Kidney capillary endothelial cell (primary cell): Measurements from ENCODE around the gene AIPL1.
A peak's percentile ranks its signal among the peaks of the same experiment; 100 is the strongest.

Experiments
- DNase-seq: peaks from one replicate; pipeline ENCODE4 v3.0.0-alpha.2; 2018; ENCODE audit warnings: low spot score

AIPL1 gene

DNA sequence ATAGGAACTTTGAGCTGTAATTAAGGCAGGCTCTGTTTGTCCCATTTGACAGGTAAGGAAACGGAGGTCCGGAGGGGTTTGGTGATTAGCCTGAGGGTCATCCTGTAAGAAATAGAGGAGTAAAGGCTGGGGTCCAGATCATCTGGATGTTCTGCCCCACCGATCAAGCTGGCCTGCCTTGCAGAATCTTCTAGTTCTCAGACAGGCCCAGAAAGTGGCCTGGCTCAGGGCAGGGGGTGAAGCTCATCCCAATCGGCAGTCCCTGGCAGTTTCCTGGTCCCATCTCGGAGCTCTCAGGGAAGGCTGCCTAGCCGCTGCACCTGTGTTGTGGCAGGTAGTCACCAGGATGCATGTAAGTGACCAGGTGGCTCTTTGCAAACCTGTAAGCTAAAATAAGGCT lies 13.6 kb upstream of the AIPL1 start:
- DNase-seq: no peak

DNA sequence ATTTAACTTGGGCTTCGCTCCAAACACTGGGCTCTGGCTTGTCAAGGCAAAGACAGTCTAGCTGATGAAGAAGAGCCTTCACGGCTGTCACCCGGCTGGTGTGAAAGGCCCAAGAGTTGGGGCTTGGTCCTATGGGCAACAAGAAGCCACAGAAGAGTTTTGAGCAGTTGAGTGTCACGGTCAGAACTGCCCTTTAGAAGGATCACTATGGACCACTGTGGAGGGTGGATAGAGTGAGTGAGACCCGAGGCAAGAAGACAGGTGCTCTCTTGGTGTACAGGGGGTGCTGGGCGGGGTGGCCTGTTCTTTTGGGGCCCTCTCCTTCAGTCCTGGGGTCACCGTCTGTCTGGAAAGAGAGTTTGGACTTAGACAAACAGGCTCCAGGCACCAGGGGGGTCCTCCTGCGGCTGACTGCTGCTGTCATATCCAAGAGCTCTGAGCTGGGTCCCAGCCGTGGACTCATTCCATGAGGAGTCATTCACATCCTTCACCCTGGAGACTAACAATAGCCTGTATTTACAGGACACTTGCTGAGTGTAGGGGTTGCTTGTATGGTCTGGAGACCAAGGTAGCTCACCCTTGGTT lies 11.7 kb upstream of the AIPL1 start:
- DNase-seq: no peak

DNA sequence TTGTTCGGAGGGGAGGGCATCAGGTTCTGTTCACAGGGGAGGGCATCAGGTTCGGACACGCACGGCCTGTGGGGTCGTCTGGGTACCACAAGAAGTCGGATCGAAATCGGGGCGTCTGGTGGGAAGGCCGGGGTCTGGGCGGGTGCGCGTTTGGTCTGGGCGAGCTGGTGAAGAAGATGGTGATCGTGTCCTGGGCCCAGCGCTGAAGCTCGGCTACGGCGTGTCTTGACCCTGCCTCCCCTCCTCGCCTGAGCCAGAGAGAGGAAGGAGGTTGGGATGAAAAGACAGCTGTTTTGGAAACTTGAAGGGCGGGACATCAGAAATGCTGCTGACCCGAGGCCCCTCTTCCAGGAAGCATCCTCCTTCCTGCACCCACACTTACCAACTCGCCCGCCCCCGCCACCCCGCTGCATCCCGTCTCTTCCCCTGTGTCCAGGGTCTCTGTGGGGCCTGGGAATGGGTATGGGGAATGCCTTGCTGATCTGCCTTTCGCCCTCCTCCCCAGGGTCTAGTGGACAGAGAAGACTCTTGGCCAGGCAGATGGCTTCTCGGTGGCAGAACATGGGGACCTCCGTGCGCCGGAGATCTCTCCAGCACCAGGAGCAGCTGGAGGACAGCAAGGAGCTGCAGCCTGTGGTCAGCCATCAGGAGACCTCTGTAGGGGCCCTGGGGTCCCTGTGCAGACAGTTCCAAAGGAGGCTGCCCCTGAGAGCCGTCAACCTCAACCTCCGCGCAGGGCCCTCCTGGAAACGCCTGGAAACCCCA lies 9.8 kb upstream of the AIPL1 start:
- DNase-seq: no peak

DNA sequence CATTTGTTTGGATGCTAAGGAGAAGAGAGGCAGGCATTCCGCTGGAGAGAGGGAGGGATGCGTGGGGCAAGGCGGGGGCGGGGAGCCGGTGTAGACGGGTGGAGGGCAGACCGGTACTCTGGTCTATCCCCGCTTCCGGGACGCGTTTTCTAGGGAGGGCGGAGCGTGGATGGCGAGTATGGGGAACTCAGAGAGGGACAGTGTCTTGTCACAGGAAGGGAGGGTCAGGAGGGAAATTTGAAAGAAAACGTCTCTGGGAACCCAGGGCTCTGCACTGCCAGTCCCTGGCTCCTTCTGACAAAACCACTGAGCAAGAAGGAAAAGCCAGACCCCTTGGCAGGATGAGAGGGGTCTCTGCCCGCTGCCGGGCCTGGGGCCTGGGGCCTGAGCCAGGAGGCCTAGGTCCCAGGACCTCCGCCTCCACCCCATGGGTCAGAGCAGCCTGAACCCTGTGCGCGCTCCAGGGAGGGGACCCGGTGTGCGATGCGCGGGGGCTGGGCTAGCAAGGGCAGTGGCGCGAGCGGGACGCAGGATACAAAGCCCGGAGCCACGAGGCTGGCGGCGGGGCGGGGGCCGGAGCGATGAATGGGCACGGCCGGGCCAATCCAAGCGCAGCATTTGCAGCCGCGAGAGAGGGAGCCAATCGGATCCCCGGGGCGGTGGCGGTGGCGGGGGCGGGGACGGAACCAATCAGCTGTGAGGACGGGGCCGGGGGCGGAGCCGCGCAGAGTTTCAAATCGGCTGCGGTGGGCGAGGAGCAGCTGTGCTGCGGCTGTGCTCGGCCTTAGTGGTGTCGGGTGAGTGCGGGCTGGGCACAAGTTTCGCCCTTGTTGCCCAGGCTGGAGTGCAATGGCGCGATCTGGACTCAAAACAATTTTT lies 9.0 kb upstream of the AIPL1 start, which contains the start of gene PIMREG:
Gene PIMREG, plus strand, starts transcription at position 764 of the 879 bp plus-strand sequence. CDS start 656 bp downstream, outside the sequence.
- peak; percentile 94 for DNase-seq

DNA sequence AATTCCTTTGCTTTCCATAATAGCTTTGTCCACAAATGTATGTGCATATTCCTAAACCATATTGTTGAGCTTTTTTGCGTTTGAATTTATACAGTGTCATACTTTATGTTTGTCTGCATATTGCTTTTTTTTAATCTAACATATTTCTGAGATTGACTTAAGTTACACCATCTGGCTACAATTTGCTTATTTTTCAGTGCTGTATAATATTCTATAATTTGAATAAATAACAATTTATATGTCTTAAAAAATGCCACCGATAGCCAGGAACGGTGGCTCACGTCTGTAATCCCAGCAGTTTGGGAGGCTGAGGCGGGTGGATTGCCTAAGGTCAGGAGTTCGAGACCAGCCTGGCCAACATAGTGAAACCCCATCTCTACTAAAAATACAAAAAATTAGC lies 7.9 kb upstream of the AIPL1 start:
- DNase-seq: no peak

DNA sequence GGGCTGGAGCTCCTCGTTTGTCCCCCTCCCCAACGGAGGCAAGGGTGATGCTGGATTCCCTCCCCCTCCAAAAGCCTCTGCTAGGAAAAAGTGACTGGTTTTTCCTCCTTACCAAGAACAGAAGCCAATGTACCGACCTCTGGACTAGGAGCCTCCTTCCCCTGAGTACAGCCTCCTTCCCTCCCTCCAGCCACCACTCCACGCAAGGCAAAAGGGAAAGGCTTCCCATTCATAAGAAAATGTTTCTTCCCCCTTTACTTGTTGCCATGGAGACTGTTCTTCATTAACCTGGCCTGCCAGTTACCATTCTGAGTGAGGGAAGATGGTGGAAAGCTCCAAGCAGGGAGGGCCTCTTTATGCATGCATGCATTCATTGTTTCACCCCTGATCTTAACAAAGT lies 5.0 kb upstream of the AIPL1 start:
- no peak for DNase-seq

DNA sequence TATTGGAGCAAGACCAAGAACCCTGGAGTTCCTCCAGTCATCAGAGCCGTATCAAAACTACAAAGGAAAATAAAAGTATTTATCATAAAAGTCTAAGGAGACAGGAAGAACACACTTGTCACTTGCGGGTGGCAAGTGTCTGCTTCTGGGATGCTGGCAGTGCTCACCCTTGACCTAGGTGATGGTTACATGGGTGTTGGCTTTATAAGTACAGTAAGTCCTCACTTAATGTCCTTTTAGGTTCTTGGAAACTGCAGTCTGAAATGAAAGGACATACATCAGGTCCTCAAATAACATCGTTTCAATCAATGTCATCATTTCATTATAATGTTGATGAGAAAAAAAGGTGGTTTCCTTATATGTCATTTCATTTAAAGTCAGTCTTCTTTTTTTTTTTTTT lies 3.0 kb upstream of the AIPL1 start:
- no peak for DNase-seq

DNA sequence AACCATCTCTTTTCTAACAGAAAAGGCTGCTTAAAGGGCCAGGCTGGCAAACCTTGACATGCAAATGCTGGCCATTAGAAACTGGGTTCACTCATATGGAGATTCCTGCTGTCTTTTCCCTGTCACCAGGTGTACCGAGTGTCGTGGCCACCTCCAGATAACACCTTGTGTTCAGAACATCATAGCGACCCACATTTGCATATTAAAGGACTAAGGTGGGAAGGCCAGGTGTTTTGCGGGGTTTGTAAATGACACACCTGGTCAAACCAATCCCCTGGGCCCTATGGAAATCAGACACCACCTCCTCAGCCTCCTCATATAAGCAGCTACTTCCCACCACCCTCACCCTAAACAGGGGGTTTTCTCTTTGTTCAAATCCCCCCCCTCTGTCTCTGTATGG lies 2.5 kb upstream of the AIPL1 start:
- no peak for DNase-seq

DNA sequence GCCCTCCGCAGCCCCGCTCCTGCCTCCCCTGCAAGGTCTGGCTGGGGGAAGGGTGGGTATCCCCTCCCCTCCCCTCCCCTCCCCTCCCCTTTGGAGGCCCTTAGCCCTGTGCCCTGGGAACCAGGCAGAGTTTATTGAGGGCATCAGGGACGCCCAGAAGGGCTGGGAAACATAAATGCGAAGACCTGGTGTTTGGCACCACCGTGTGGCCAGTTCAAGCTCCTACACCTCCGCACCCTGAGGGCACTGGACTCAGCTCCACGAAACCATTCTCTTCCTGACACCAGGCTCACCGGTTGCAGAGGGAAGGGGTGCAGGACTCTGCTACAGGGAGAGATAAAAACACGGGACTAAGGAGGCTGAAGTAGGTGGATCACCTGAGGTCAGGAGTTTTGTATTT lies 1.0 kb upstream of the AIPL1 start:
- DNase-seq: peak; percentile 61

DNA sequence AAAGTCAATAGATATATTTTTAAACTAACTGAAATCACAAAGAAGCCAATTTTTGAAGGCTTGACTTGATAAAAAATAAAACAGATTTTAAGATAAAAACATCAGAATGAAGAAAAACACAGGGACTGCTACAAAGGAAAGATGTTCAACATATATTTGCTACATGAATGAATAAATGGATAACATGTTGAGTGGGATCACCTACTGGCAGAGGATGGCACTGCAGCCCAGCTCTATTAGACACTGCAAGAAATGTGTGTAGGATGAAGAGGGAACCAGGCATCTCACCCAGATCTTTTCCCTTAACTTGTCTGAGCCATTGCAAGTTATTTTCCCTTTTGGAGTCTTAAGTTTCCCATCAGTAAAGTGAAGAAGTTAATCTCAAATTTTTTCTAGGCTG lies 4.2 kb downstream of the AIPL1 start:
- no peak for DNase-seq

DNA sequence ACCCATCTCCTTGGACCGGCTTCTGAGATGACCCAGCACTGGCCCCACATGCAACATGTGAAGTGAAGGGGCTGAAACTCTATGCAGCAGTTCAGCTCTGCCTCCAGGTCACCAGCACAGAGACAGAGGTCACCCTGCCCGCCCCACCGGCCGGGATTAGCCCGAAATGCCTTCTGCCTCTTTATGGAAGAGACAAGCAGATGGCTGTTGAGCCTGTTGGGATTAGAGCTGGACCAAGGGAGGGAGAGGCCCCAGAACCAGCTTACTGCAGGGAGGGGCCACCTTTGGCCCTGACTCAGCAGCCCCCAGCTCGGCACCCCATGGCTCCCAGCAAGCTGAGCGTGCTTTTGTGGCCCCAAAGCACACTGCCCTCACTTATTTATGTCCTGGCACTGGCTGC lies 5.7 kb downstream of the AIPL1 start:
- DNase-seq: no peak

DNA sequence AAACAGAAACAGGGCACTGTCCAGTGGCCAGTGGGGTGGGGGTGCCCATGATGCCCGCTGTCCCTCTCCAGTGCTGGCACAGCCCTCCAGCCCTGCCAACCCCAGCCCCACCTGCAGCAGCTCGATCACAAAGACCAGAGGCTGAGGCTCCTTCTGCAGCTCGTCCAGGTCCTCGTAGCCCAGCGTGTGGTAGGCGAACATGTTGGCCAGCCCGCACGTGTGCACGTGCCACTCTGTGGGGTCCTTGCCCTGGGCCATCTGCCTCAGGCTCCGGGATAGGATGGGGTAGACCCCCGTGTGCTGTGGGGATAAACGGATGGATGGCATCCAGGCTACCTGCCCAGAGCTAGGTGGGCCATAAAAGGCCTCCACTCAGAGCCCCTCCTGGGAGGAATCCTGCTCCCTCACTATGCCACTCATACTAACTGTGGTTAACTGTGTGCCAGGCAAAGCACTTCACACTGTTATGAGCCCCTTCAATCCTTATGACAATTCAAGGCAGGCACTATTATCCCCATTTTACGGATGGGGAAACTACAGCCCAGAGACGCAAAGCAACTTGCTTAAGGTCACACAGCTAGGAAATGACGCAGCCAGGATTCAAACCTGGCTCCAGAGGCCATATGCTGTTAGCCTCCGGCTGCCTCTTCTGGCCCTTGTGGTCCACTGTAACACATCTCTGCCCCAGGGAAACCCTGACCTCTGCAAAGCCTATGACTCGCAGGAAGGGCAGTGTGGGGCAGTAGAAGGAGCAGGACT lies 6.5 kb downstream of the AIPL1 start:
- DNase-seq: no peak

DNA sequence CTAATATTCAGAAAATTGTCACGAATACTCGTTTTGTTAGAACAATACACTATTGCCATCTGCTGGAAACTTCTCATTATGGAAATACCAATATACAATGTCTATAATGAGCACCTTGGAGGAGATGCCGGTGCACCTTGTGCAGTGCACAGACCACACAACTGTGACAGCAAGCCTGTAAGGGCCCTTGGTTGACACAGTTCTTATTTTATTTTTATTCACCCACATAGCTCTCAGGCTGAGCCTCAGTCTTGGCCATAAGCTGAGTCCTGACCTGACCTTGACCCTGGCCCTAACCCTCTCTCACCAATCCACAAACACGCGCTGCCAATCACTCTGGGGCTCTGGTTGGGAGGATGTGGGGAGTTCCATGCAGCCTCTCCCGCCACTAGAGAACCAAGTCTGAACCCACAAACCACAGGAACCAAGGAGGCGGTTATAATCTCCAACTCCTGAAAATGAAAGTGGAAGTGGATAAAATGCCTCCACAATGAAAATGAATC lies 7.6 kb downstream of the AIPL1 start:
- no peak for DNase-seq

DNA sequence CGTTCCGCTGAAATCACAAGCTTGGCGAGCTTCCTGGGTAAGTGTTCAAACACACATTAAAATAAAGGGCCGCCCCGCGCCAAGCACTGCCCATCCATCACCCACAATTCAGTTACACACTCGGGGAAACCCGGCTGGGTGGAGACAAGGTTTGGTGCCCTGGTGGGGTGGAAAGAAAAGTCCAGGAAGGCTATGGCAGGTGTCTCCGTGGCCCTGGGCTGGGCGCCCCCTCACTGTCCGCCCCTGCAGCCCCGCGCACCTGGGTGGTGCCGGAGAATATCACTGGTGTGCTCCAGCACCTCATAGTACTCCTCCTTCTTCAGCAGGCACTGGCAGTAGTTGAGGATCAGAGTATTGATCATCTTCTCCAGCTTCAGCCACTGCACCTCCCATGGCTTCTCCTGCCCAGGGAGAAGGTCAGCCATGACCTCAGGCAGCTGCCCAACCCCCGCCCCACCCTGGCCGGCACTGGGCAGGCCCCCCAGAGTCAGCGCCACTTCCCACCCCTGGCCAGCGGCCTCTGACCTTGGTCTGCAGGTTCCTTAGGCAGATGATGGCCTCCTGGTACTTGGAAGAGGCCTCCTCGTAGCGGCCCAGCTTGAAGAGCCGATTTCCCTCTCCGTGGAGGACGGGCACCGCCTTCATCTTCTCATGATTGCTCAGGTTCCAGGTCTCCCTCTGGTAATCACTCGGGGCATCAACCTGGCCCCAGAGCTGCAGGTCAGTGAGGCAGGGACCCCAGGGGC lies 8.4 kb downstream of the AIPL1 start:
- DNase-seq: no peak

DNA sequence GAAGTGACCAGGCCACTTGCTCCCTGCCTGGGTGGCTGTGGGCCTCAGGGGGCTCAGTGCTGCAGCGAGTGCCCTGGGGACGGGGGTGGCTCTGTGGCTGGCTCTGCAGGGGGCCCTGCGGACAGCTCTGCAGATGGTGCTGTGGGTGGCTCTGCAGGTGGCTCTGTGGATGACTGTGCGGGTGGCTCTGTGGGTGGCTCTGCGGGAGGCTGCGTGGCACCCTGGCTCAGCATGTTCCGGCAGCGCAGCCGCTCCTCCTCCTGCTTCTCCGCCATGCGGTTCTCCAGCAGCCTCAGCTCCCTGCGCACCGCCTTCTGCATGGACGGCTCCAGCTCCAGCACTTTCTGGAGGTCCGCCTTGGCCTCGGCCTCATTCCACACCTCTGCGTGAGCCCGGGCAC lies 9.5 kb downstream of the AIPL1 start:
- DNase-seq: no peak

DNA sequence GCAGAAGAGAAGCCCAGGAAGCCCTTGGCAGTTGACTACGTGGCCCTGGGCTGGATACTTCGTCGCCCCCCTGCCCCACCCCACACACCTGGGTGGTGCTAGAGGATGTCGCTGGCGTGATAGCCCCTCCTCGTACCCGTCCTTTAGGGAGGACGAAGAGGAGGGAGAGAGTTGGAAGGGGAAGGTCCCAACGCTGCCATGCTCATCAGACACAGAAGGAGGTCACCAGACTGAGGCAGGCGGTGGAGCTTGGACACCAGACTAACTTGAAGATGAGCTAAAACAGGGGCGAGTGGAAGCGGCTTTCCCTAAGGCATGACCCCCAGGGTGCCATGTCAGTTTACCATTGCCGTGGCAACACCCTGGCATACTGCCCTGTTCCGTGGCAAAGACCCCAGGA lies 11.0 kb downstream of the AIPL1 start:
- no peak for DNase-seq

DNA sequence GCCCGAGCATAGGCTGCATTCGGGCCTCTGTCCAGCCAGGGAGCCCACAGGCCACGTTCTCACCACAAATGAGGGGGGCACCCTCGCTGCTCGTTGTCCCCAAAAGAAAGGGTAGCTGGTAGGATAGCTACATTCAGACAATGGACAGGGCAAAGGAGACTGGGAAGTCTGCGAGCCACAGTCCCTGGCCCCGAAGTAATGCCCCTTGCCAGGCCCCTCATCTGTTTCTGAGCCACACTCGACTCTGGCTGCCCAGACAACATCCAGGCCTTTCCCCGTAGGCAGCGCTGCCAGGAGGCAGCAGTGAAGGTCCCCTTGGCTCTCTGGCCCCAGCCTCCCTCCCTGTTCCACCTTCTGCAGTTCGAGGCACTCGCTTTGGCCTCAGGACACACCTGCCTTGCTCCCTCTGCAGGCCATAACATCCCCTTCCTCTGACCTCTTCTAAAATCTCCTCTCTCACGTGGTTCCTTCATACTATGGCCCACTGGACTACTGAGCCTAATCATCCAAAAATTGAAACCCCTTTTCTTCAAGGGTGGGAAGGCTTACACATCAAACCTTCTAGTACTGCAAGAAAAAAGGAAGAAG lies 12.2 kb downstream of the AIPL1 start:
- no peak for DNase-seq

DNA sequence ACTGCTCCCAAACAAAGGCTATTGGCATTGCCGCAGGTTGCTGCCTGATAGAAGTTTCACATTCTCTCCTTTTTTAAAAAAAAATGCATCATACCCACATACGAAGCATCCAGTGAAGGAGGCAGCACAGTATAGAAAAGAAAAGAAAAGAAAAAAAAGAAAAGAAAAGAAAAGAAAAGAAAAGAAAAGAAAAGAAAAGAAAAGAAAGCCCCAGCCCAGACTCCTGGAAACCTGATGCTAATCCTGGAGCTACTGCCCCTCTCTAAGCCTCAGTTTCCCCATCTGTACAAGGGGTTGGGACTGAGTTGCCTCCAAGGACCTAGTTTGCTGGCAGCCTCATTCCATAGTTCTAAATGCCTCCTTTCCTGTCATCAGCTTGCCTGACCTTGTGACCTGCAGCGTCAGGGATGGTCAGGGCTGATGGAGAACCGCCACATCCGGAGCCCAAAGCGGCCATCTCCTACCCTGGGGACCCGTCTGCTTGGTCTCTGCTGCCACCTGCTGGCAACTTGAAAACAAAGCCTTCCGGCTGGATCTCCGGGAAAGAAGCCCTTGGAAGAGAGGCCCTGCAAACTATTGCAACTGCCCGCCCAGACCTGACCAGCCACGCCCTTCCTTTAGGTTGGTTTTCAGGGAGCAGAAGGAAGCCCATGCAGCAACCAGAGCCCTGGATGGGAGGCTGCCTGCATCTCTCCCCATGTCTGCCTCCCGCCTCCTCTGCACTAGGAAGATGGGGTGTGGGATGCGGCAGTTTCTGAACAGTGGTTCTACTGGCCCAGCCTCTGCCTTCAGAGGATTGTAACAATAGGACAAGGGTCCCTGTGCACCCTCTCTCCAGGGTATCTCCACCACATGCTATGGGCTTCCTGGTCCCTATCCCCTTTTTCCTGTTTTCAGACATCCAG lies 13.0 kb downstream of the AIPL1 start:
- DNase-seq: peak; percentile 72

DNA sequence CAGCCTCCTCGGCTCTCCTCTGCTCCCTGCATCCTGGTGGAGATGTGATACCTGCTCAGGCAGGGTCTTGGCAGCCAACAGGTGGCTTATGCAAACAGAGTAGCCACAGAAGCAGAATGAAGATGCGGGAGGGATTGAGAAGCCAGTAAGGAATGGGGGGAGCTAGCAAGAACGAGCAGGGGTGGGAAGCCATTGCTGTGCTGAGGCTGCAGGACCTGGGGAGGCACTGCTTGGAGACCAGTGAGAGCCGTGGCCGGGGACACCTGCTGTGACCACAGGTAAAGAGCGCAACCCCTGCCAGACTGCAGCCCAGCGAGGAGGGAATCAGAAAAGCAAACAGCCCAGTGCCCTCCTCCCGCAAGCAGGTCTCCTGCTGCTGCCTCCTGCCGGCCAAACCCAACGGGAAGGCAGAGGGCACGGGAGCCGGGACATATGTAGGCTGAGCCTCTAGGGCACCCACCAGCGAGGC lies 14.7 kb downstream of the AIPL1 start:
- no peak for DNase-seq

DNA sequence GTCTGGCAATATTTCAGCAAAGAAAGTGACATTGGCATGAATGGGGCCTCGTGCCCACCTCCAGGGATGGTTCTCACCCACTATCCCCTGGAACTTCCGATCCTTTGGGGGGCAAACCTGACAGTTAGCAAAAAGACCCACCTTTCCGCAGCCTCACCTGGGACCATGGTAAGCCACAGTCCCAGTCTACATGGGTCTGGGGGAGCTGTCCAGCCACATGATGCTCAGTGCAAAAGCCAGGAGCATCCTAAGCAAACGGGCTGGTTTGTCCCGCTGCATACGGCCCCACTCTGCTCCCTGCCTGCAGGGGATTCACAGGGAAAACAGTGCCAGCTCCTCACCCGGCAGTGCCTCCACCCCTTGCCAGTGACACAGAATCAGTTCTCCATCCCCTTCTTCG lies 19.3 kb downstream of the AIPL1 start:
- no peak for DNase-seq
